ENCODE data around the gene C1orf105.

Gene C1orf105

DNA sequence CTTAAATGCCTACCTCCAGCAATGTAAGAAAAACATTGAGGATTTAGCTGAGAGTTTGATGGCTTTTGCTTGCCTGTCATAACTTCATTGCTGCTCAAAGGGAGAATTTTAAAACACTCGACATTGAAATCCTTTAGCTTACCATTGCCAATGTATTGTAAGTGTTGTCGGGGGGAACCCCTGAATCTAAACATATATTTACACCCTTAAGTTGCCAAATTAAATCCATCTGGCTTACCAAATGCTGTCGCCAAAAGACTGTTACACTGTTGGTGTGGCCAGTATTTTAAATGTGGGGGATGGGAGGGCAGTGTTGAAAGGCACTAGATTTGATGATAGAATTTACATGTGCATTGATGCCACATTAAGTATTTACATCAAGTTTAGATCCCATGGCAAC is 24.9 kb upstream of the C1orf105 start:
- no peak for DNase-seq (ENCODE audit: low read depth in 3 of 3)

GRCh38 chr1:172397221-172397620 is 23.3 kb upstream of the C1orf105 start:
- DNase-seq (ENCODE audit: low read depth in 3 of 3): no peak

DNA sequence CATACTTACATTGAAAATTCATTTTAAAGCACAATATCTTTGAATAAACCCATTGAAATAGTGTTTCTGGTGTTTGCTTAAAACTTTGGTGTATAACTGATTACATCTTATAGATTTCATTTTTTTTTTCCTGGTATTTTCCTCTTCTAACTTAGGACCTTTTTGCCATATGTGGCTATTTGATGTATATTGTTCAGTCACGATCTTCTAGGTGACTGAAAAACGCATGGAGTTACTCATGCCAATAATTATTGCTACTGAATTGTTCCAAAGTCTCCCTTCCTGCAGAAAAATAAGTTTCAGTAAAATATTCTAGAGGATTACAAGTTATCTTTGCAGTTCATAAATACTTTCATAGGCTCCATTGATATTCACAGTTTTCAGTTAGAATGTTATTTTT is 22.9 kb upstream of the C1orf105 start:
- DNase-seq (ENCODE audit: low read depth in 3 of 3): no peak

- DNase-seq (ENCODE audit: low read depth in 3 of 3): no peak
These were observed 22.3 kb upstream of the C1orf105 start for GRCh38 chr1:172398193-172398592.

DNA sequence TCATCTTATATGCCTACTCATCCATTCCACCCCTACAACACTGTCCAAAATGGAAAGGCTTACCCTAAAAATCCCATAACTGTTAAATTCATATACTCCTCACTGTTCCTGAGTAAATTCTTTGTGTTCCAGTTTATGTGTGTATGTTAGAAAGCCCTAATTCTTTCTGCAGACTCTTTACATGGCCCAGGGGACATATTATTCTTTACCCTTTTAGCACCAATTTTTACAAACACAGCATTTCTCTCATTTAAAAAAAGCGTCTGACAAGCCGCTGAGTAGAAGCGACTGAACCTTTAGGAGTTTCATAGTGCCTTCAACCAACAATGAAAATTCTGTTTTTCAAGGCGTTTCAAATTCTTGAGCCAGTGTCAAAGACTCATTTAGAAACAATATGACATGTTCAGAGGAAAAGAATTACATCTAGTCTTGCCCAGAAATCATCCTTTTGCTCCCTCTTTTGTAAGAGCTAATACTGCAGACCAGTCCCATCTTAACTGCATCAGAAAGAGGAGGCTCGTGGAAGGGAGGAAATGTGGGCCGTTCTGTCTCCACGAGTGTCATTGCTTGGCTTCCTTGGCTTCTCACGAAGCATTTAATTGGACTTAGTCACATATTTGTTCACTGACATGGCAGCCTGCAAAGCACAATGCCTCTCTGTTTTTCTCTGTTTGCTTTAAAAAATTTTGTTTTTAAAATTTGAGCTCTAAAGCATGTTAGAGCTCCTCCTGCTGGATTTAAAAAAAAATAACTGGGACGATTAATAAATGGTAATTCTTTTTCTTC is 21.3 kb upstream of the C1orf105 start:
- DNase-seq (ENCODE audit: low read depth in 3 of 3): peak in 2 of 3 experiments; percentile 3 to 9

GRCh38 chr1:172399756-172400721 is 20.4 kb upstream of the C1orf105 start:
- DNase-seq (ENCODE audit: low read depth in 3 of 3): no peak

DNA sequence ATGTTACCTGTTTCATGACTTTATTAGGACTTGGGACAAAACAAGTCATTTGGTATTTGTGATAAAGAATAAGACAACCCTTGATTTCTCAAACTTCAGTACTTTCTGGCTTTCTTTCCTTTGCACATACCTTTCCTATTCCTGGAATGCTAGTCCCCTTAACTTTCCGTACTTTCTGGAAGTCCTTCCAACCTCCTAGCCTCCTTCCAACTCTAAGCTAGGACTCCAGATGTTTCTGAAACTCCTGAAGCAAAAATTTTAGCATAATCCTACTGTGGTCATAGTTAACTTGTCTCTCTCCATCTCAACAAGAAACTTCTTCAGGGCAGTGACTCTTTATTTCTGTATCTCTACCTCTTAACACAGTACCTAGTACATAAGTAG is 19.8 kb upstream of the C1orf105 start:
- DNase-seq (ENCODE audit: low read depth in 3 of 3): no peak

DNA sequence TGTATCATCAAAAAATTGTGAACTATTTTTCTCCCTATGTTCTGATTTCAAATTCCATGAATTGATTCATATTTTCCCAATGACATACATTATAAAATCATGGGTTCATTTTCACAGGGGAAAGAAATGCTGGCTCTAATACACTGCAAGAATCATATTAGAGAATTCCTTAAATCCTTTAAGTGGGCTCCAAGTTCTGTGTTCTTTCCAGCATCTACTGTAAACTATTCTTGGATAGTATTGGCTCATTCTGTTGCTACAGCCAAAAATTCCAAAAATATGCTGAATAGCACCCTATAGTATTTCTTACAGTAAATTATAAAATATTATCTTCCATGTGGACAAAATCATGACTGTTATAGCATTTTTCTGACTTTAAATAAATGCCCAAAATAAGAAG is 19.0 kb upstream of the C1orf105 start:
- no peak for DNase-seq (ENCODE audit: low read depth in 3 of 3)

- no peak for DNase-seq (ENCODE audit: low read depth in 3 of 3)
These were observed 18.6 kb upstream of the C1orf105 start for GRCh38 chr1:172401892-172402291.

DNA sequence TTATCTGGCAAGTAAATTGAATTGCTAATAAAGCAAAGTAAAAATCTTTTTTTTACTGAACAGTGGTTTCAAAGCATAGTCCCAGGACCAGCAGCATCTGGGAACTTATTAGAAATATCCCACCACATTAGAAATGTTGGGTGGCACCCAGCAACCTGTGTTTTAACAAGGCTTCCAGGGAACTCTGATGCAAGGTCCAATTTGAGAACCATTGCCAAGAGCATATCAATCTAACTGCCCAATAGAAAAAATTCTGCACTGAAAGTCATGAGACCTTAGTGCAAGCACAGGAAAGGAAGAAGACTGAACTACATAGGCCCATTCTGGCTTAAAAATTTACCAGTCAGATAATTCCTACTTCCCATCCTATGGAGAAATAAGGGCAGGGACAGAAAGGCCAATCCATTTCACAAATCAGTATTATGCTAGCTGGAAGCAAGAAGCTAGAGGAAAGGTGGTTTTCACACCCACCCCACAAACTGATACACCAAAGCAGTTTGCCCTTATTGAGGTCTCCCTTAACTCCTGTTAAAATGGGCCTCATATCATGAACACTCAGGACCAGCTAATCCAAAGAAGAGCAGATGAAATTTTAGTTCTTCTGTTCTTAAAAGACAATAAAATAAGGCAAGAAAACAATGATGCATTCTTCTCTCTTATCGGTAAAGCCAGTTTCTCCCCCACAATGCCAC is 17.5 kb upstream of the C1orf105 start:
- DNase-seq (ENCODE audit: low read depth in 3 of 3): no peak

GRCh38 chr1:172404121-172404520 is 16.4 kb upstream of the C1orf105 start:
- no peak for DNase-seq (ENCODE audit: low read depth in 3 of 3)

DNA sequence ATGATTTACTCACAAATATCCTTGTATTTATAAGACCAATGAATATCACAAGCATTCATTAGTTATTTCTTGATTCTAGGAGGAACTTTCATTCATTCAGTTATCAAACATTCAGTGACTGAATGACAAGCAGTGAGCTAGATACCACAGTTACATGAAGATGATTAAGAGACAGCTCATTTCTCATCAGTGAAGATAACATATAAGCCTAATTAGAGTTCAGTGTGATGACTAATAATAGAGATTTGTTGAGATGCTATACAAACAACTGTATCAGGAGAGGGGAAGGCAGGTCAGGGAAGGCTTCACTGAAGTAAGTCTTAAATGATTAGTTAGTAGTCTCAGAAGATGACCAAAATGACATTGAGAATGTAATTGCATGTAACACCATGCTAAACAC is 14.6 kb upstream of the C1orf105 start:
- no peak for DNase-seq (ENCODE audit: low read depth in 3 of 3)

GRCh38 chr1:172406968-172407367 is 13.5 kb upstream of the C1orf105 start:
- DNase-seq (ENCODE audit: low read depth in 3 of 3): no peak

DNA sequence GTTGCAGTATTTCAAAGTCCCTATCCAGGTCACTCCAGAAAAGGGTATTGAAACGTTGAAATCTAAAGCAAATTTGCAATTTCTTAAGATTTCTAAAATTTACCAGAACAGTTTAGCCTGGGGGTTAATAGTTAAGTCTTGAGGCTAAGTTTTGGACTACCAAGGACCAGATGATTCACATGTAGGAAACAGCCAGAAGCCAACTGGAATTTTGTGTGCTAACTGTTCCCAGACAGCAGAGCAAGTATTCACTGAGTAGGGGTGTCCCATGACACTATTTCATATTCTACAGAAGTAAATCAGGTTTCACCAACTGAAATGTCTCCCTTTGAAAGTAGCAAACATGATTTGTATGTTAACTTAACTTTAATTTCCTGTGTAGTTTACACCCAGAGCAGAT is 11.5 kb upstream of the C1orf105 start:
- DNase-seq (ENCODE audit: low read depth in 3 of 3): no peak

DNA sequence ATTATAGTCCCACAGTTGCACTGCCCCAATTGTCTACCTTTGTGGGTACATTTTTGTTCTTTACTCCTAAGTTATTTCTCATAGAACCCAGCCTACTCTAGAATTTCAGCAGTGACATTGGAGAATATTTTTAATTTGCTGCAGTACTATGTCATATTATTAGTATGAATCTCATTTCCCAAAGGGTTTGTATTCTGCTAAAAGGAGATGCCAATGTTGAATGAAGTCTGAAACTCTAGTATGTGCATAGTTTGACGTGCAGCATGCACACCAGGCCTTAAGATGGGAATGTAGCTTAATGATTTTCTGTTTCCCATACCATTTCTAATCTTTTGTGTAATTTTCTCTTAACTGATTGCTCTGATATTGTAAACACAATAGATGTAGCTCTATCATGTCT is 10.5 kb upstream of the C1orf105 start:
- DNase-seq (ENCODE audit: low read depth in 3 of 3): no peak

DNA sequence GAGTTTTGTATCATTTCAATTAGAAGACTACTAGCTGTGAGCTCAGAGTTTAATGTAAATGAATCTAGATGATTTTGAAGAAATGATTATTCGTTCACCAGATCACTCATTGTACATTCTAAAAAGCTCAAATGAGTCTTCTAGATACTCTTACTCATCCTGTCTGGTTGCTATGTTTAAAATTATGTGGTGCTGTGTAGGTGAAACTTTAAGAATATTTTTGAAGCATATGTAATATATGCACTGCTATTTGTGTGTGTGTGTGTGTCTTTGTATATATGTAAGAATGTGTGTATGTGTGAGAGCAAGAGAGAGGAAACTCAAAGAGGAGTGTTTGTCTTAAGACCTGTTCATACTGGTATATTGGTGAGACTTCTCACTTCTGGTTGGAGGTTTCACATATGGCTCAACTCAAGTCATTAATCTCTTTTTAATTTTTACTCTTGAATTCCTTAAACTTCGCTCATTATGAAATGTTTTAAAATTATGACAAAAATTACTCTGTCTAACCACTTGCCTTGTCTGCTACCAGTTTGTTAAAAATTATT is 8.6 kb upstream of the C1orf105 start:
- no peak for DNase-seq (ENCODE audit: low read depth in 3 of 3)

DNA sequence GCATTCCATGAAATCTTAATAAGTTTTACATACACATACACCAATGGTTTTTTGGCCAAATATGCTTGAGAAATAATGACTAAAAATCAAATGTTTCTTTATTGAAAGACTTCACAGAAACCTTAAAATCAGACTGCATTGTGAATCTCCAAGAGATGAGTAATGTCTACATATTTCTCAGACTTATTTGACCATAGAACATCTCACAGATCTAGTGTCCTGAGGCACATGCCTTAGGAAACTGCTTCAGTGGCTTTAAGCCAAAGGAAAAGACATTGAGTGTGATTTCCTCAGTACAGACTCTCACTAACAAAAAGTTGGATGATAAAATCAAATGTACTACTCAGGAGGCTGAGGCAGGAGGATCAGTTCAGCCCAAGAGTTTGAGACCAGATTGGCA is 6.2 kb upstream of the C1orf105 start:
- no peak for DNase-seq (ENCODE audit: low read depth in 3 of 3)

GRCh38 chr1:172416496-172417035 is 3.9 kb upstream of the C1orf105 start:
- no peak for DNase-seq (ENCODE audit: low read depth in 3 of 3)

GRCh38 chr1:172417557-172417956 is 2.9 kb upstream of the C1orf105 start:
- DNase-seq (ENCODE audit: low read depth in 3 of 3): no peak

- no peak for DNase-seq (ENCODE audit: low read depth in 3 of 3)
These were observed 1.6 kb downstream of the C1orf105 start for GRCh38 chr1:172421974-172422604.

GRCh38 chr1:172423336-172423735 is 2.9 kb downstream of the C1orf105 start:
- no peak for DNase-seq (ENCODE audit: low read depth in 3 of 3)

All from stimulated activated CD4-positive, alpha-beta T cell treated with anti-CD3 and anti-CD28 coated beads, TNF-alpha, amount 100 ng/mL, for 24 hours (primary cell).